ENCODE measurements around the gene ENOX2.

The ENOX2 gene

DNA sequence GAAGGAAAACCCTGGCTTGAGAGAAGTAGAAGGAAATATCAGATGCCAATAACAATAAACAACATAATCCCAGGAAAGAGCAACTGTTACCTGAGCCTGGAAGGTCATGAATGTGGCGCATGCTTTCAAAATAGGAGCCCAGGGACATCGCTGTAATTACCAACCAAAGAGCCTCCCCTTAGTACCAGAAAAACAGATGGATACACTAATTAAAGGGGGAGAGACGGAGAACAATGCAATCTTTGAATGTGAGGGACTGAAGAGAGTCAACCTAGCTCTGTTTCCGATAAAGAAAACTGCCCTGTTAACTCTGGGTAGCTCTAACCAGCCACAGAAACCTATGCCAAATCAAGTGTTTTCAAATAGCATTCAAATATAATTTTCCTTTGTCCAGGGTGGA lies 161.4 kb downstream of the ENOX2 start:
- DNase-seq (ENCODE audit: low read depth), result no peak
- TF ChIP-seq CTCF (IDR thresholded peaks at IDR 0.05; ENCODE audit: insufficient read depth, low read depth, low read length, missing control alignments), result no peak
- H3K4me3 ChIP-seq (ENCODE audit: low read length), result no peak overlapping the region

- no peak for TF ChIP-seq CTCF (IDR thresholded peaks at IDR 0.05; ENCODE audit: insufficient read depth, low read depth, low read length, missing control alignments)
- DNase-seq (ENCODE audit: low read depth), result no peak
- H3K4me3 ChIP-seq (ENCODE audit: low read length), result no peak overlapping the region
These were observed 161.9 kb downstream of the ENOX2 start for GRCh38 chrX:130741151-130741550.

- no peak for TF ChIP-seq CTCF (IDR thresholded peaks at IDR 0.05; ENCODE audit: insufficient read depth, low read depth, low read length, missing control alignments)
- H3K4me3 ChIP-seq (ENCODE audit: low read length), result no peak overlapping the region
- DNase-seq (ENCODE audit: low read depth), result no peak
These were observed 164.3 kb downstream of the ENOX2 start for GRCh38 chrX:130738638-130739195.

DNA sequence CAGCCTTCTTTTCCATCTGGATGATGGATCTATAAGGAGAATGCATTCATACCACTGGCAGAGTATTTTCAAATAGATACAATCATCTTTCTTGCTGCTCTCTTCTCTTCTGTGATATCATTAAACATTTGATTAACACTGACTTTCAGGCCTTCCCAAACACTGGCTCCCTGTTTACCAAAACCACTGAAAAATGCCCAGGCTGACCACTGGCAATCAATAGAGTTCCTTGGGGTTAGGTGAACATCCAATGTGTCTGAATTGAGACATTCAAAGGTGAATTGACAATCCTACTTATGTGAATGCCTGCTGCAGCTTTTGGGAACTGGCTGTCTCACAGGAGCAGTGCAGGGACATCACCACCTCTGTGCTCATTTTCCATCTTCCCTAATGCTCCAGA lies 168.3 kb downstream of the ENOX2 start:
- H3K4me3 ChIP-seq (ENCODE audit: low read length), result no peak overlapping the region
- TF ChIP-seq CTCF (IDR thresholded peaks at IDR 0.05; ENCODE audit: insufficient read depth, low read depth, low read length, missing control alignments), result no peak

DNA sequence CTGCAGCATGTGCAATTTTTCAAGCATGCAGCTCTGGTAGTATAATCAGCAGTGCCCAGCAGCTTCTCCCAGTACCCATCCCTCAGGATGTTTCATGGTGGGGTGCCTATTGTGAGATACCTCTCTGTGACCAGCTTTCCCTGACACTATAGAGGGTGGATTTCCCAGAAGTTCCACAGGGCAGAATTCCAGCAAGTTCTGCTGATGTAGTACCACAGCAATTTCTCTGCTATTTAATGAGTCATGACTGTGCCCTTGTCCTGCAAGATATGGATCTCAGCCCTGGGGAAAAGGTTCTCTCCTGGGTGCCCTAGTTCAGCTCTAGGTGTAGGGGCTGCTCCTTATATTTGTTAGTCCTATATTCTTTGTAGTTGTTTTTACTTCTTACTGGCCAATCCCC lies 174.8 kb downstream of the ENOX2 start:
- no peak overlapping the region for H3K4me3 ChIP-seq (ENCODE audit: low read length)
- TF ChIP-seq CTCF (IDR thresholded peaks at IDR 0.05; ENCODE audit: insufficient read depth, low read depth, low read length, missing control alignments), result no peak
- DNase-seq (ENCODE audit: low read depth), result peak; percentile 42

More for the DNA sequence above, 168.3 kb downstream of the ENOX2 start:
- DNase-seq (ENCODE audit: low read depth), result no peak

DNA sequence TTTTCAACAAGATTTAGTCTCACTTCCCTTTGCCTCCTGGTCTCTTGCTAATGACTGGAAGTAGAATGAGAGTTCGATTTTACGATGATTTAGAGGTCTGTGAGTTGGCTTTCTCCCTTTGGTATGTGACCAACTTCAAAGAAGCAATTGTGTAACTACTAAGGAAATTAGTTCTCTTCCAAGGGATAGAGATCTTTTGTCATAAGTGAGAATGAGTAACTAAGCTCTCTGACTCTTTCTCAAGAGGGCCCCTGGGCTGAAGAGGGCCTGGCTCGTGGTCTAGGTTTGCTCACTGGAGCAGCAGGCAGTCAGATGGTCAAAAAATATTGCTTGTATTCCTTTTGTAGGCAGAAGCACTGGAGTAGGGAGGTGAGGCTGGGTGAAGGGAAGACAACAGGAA lies 176.3 kb downstream of the ENOX2 start:
- peak; percentile 65 for DNase-seq (ENCODE audit: low read depth)
- TF ChIP-seq CTCF (IDR thresholded peaks at IDR 0.05; ENCODE audit: insufficient read depth, low read depth, low read length, missing control alignments), result no peak
- H3K4me3 ChIP-seq (ENCODE audit: low read length), result no peak overlapping the region

GRCh38 chrX:130725519-130725918 lies 177.5 kb downstream of the ENOX2 start:
- DNase-seq (ENCODE audit: low read depth), result no peak
- TF ChIP-seq CTCF (IDR thresholded peaks at IDR 0.05; ENCODE audit: insufficient read depth, low read depth, low read length, missing control alignments), result no peak
- no peak overlapping the region for H3K4me3 ChIP-seq (ENCODE audit: low read length)
